ENCODE results near the gene ESYT1.

GRCh38 chr12:56078931-56079722 is 48.9 kb upstream of the ESYT1 start:
- TF ChIP-seq, protein P1, sequence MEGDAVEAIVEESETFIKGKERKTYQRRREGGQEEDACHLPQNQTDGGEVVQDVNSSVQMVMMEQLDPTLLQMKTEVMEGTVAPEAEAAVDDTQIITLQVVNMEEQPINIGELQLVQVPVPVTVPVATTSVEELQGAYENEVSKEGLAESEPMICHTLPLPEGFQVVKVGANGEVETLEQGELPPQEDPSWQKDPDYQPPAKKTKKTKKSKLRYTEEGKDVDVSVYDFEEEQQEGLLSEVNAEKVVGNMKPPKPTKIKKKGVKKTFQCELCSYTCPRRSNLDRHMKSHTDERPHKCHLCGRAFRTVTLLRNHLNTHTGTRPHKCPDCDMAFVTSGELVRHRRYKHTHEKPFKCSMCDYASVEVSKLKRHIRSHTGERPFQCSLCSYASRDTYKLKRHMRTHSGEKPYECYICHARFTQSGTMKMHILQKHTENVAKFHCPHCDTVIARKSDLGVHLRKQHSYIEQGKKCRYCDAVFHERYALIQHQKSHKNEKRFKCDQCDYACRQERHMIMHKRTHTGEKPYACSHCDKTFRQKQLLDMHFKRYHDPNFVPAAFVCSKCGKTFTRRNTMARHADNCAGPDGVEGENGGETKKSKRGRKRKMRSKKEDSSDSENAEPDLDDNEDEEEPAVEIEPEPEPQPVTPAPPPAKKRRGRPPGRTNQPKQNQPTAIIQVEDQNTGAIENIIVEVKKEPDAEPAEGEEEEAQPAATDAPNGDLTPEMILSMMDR (conservative IDR thresholded peaks at IDR 0.05; ENCODE audit: low read length) = peak; percentile 59
- no peak for TF ChIP-seq EZH2phosphoT487 (IDR thresholded peaks at IDR 0.05; ENCODE audit: borderline replicate concordance)
